ENCODE measurements around the gene ZNF175.

The ZNF175 gene

DNA sequence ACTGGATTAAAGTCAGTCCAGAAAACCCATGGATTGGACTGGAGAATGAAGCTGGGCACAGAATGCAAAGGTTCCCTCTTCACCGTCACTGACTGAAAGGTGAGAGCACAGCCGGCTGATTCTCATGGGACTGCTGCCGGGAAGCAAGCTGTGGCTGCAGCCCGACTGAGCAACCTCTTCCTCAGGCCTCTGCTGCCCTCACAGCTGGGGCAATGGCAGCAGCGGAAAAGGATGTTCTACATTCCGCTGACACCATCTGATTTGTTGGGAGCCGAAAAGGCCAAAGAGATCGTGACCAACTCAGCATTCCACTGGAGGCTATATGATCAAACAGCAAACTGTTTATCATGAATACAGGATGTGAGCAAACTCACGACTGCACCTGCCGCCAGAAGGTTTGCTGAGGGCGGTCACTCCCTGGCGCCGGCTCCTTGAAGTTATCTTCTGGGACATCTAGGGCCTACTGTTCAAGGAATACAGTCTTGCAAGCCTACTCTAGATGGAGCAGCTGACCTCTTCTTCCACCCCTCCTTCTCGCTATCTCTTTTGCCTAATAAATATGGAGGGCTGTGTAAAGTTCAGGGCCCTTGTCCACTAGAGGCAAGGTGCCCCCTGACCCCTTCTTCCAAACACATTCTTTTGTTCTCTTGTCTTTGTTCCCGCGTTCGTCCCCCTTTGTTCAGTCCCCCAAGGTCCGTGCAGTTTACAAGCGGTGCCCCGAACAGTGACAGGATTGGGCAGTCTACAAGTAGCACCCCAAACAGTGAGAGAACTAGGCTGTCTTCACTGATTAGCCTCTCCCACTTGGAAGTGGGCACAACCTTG, 20.0 kb upstream of the ZNF175 start:
- FAIRE-seq: no peak

DNA sequence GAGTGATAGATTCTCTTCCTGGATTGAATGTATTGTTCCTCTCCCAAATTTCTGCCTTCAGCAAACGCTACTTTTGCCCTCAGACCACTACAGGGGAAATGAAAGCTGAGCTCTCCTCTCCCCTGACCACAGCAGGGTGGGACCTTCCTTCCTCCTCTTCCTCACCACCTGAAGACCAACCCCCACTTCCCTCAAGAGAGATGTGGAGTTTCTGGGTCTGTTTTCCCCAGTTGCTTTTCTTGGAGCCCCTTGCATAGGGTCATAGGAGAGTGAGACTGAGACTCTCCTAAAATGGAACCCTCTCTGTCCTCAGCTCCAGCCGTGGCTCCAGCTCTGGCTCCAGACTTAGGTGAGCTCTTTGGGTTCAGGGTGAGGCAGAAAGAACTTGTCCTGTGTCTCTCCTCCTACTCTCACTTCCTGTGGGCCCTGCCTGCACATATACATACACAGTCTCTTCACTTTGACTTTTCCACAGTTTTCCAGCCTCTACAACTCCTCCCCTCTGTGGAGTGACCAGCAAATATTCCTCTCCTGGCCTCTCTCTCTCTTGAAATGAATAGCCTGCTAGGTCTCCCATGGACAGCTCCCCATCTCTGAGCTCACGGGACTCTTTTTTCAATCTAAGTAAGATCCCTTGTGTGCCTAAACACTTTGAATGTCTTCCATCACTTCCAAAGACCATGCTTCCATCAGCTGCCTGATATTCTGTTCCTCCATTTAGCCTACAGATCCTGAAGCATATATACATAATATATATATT, 19.2 kb upstream of the ZNF175 start:
- no peak for FAIRE-seq

DNA sequence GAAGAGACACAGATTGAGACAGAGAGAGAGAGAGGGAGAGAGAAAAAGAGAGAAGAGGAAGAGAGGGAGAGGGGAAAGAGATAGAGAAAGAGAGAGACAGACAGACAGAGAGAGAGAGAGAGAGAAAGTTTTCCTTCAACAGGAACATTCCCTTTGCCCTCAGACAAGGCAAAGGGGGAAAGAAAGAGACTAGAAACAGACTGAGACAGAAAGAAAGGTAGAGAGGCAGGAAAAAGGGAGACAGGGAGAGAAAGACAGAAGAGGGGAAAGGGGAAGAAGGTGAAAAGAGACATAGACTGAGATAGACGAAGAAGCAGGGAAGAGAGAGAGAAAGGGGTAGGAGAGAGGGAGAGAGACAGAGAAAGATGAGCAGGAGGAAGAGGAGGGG, 18.5 kb upstream of the ZNF175 start:
- no peak for FAIRE-seq

DNA sequence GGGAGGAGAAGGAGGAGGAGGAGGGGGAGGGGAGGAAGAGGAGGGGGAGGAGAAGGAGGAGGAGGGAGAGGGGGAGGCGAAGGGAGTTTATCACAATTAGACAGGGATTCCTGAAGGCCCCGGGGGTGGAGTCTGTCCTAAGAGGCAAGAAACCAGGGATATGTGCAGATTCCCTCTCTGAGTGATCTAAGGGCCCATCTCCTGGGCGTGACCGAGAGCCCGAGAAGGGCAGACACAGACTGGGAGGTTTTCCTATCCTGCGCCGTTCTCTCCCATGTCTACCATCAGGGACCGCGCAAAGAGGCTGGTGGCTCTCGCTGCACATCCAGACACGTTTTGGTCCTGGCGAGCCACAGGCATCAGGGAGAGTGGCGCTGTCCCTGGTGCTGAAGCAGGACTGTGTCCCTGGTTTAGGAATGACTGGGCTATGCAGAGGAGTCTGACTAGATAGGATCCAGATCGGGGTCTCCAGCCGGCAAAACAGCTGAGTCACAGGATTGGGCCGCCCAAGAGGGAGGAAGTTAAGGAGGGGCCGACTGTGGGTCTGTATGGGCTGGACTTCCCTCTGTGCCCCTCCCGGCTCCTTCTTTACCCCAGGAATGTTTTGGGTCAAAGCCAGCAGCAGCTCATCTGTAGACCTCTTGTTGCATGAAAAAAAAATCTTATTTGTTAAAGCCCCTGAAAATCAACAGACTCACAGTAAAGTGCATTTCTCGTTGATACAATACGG, 17.9 kb upstream of the ZNF175 start:
- no peak for FAIRE-seq

DNA sequence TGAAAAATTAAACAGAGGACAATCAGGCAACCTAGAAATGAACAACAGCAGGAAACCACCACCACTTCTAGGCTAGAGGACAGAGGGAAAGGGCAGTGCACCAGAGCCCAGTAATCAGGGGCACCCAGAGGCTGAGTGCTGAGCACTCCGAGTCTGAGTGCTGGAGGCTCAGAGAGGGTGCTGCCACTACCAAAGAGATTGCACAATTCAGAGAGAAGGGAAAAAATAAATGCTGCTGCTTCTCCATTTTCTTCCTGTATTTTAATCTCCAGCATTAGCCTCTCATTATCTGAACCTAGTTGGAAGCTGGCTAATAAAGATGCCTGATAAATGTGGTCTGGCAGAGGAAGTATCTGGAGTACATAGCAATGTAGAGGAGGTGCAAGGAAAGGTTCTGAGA, 11.8 kb upstream of the ZNF175 start:
- FAIRE-seq: no peak

DNA sequence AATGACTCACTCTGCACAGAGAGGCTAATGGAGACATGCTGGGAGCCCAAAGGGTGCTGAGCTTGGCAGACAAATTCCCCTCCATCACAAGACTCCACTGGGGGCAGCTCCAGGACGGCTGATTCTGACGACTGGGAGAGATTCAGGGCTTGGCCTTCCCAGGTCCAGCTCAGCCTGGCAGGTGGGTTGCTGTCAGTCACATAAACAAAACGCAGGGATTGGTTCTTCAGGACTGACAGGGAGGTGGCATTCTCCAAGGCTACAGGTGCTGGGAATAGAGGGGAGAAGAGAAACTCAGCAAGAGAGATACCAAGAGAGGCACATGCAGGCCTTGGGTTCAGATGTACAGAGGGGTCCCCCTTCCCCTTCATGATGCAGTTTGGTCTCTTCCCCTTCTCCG, 10.7 kb upstream of the ZNF175 start:
- FAIRE-seq: no peak

DNA sequence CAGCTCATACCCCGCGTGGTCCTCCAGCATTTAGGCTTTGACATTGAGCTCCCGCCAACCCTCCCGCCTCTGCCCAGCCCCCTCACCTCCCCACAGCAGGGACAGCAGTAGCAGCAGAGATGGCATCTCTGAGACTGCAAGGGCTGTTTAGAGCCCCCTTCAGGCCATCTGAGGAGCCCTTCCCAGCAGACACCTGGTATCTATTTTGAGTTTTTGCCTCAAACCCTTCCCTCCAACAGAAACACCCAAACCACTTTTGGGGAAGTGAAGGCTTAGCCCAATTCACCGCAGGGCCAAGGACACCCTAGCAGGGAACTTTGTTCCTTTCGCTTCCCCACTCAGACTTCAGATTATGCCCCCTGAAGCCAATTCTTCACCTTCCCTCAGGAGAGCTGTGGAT, 6.3 kb upstream of the ZNF175 start:
- no peak for FAIRE-seq

DNA sequence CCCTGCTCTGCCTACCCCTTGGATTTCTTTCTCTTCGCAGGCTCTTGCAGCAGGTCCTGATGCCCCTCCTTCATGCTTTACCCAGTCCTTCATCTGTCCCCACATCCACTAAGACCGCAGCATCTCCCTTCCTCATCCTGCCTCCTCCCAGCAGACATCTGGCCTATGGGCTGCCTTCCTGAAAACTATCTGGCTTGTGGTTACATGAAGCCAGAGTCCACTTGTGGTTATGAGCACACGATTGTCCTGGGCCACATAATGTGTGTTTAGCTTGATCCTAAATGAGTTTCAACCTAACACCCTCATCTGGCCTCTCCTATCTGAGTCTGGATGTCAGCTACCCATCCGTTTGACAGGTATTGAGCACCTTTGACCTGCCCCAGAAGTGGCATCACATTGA, 5.5 kb upstream of the ZNF175 start:
- FAIRE-seq: no peak

DNA sequence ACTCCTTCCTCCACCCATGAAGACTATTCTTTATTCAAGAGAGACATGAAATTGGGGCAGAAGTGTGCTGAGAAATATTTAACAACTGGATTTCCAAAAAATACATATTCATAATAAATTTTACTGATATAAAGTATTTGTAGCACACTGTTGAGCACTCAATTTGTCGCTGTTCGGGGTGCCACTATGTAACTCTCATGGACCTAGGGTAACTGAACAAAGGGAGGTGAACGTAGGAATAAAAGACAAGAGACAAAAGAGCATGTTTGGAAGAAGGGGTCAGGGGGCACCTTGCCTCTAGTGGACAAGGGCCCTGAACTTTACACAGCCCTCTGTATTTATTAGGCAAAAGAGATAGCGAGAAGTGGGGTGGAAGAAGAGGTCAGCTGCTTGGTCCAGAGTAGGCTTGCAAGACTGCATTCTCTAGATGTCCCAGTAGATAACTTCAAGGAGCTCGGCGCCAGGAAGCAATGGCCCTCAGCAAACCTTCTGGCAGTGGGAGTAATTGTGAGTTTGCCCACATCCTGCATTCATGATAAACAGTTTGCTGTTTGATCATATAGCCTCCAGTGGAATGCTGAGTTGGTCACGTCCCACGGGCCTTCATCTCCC, 4.5 kb upstream of the ZNF175 start:
- no peak for FAIRE-seq

DNA sequence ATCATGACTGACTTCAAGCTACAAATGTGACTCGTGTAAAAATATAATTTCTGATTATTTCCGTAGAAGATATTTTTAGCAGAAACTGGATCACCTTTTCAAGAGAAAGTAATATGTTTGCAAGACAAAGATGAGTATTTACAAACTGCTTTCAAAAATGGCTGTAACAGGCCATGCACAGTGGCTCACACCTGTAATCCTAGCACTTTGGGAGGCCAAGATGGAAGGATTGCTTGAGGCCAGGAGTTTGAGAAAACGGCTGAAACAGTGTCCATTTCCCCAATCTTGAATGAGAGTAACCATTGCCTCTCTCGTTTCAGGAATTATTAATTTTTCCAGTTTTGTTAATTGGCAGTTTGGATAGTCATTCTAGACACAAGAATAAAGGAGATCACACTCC, 3.5 kb upstream of the ZNF175 start:
- no peak for FAIRE-seq

DNA sequence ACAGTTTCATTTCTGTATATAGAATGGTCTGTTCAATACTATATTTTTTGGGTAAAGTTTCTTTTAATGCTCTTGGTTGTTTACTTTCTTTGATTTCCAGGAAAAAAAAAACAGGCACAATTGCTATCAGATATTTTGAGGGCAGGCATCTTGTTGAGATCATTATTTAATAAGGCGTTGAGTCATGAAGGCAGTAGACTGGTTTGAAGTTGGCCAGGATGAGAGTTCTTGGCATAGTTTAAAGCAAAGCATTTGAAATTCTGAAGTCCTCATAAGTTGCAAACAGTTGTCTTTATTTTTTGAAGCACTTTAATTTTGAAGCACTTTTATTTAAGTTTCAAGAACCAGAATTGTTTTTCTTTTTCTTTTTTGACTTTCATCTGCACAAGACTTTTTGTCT, 2.6 kb upstream of the ZNF175 start:
- no peak for FAIRE-seq

DNA sequence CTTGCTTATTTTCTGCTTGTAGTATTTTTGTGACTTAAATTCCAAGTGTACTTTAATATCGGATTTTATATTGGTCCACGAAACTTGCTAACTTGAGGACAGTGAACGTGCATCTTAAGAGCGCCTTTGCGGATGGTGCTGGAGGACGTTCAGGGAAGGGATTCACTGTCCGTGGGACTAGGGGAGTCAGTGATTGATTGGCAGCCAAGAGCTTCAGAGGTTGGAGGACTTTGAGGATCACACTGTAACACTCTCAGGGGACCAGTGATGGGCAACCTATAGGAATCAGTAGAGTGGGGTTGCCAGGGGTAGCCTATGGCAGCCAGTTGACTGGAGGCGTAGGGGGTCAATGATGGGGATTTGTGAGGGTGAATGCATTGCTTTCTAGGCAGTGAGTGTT, 516 bp downstream of the ZNF175 start:
- no peak for FAIRE-seq

DNA sequence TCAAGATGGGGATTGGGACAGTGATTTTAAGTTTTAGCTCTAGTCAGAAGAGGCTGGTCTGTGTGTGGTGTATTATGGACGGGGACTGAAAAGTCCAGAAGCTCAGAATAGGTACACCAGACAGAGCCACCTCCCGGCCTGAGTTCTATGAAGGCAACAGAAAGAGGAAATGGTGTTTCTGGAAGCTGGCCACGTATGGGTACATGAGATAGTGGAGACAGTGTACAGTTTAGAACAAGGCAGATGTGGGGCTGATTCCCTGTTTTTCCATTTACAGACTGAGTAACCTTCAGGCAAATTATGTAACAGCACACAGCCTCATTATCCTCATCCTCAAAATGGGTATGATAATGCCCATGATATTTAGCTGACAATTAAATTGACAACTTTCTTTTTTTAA, 1.3 kb downstream of the ZNF175 start:
- FAIRE-seq: no peak

DNA sequence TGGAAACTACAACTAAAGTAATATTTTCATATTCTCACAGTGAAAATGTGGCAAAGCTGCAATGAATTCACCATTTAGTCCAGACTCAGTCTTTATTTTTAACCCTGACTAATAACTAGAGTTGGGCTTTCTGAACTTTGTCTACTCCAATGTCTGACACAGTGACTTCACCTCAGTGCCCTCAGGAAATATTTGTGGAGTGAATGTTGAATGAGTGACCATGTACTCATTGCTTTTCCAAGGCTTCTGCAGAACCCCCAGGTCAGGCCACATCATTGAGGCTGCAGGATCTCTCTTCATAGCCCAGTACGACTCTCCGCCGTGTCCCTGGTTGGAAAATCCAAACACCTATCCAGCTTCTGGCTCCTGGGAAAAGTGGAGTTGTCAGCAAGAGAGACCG, 1.8 kb downstream of the ZNF175 start:
- no peak for FAIRE-seq

DNA sequence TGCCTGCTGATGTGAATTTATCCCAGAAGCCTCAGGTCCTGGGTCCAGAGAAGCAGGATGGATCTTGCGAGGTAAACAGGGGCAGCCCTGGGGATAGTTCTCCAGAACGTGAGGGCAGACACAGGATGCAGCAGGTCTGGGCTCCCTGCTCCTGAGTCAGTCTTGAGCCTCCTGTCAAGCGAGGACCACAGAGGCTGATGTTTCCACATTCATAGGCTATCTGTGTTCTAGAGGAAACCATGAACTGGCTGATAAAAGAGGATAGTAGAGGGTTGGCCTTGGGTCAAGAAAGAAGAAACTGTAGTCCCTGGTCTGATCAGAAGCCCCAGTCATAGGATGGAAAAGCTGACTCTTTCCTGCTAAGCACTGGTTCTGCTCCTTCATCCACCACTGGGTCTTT, 2.2 kb downstream of the ZNF175 start:
- FAIRE-seq: no peak

DNA sequence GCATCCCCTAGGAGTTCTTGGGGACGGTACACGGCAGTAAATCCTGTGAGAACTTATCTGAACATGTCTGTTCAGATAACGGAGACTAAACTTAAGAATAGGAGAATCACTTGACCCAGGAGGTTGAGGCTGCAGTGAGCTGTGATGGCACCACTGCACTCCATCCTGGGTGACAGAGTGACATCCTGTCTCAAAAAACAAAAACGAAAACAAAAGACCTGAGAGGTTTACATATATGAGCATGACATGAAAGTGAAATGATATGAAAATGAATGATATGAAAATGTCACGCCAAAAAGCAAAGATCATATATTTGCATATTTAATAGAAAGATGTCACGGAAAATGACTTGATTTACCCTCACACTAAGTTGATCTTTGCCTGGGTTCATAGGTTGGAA, 5.8 kb downstream of the ZNF175 start:
- FAIRE-seq: no peak

DNA sequence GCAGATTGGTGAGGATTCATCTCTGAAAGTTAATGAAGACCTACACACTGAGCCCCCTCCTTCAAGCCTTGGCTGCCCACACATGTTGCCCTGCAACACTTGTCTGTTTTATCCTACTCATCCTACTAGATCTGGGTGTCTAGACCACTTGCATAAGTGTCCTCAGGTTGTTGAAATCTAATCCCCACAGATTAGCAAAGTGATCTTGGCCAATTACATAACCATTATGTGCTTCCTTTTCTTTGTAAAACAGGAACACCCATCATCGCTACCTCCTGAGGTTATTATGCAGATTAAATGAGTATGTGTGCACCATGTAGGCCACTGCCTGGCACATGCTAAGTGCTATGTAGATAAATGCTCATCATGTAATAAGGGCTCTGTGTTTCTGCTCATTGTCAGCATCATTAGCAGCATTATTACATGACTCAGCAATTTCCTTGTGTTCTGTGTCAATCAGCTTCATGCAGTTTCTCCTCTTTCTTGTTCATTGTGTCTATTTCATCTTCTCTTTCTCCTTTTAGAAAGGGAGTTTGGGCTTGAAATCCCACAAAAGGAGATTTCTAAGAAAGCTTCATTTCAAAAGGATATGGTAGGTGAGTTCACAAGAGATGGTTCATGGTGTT, 15.1 kb downstream of the ZNF175 start:
- no peak for FAIRE-seq

DNA sequence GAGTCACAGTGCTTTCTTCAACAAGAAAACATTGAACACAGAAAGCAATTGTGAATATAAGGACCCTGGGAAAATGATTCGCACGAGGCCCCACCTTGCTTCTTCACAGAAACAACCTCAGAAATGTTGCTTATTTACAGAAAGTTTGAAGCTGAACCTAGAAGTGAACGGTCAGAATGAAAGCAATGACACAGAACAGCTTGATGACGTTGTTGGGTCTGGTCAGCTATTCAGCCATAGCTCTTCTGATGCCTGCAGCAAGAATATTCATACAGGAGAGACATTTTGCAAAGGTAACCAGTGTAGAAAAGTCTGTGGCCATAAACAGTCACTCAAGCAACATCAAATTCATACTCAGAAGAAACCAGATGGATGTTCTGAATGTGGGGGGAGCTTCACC, 15.7 kb downstream of the ZNF175 start:
- no peak for FAIRE-seq

DNA sequence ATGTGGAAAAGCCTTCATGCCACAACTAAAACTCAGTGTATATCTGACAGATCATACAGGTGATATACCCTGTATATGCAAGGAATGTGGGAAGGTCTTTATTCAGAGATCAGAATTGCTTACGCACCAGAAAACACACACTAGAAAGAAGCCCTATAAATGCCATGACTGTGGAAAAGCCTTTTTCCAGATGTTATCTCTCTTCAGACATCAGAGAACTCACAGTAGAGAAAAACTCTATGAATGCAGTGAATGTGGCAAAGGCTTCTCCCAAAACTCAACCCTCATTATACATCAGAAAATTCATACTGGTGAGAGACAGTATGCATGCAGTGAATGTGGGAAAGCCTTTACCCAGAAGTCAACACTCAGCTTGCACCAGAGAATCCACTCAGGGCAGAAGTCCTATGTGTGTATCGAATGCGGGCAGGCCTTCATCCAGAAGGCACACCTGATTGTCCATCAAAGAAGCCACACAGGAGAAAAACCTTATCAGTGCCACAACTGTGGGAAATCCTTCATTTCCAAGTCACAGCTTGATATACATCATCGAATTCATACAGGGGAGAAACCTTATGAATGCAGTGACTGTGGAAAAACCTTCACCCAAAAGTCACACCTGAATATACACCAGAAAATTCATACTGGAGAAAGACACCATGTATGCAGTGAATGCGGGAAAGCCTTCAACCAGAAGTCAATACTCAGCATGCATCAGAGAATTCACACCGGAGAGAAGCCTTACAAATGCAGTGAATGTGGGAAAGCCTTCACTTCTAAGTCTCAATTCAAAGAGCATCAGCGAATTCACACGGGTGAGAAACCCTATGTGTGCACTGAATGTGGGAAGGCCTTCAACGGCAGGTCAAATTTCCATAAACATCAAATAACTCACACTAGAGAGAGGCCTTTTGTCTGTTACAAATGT, 16.4 kb downstream of the ZNF175 start:
- FAIRE-seq: no peak

DNA sequence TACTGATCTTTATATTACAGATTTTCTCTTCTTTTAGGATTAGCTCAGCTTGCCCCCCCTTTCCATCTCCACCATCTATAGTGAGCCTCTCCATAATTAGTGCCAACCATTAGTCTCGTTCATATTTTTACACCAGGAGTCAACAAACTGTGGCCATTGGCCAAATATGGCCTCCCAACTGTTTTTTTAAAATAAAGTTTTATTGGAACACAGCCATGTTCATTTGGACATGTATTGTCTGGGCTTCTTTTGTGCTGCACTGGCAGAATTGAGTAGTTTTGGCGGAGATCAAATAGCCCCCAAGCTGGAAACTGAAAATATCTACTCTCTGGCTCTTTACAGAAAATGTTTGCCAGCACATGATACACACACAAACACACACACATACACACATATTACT, 18.4 kb downstream of the ZNF175 start:
- no peak for FAIRE-seq

DNA sequence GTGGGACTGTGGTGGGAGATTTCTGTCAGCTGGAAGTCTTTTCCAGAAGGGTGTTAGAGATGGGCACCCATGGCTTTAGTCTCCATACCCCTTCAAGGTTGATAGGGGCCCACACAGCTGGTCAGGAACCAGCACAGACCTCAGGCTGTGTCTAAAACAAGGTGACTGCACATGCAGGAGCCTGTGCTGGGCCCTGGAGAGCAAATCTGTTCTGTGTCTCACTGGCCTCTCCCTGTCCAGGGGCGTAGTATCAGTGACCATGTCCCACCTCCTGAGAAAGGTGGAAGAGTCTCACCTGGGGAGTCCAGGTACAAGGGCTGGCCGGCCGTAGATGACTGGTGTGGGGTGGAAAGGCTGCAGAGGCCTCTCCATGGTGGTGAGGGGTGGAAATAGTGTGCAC, 19.4 kb downstream of the ZNF175 start:
- no peak for FAIRE-seq

DNA sequence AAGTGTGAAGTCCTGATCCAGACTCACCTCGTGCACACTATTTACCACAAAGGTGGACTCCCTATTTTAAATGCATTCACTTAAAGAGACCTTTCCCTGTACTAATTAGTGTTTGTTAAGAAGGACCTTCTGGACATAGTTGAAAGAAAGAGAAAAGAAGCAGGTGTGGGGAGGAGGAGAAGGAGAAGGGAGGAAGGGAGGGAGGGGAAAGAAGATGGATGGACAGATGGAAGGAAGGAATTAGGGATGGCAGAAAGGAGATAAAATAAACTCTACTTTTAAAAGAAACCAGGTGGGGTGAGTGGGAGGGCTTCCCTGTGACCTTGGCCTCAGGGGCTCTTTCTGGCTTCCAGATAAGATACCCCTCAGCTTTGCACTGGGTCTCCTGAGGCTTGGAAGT, 21.4 kb downstream of the ZNF175 start:
- no peak for FAIRE-seq
